ENCODE data around the gene MACROD2. TPM values are rescaled to one million over a fixed set of nuclear protein-coding genes. Genes with fewer than 3 reads are reported as not detected.

Gene MACROD2
- polyA plus RNA-seq, 1 experiment: 0.47 TPM

DNA sequence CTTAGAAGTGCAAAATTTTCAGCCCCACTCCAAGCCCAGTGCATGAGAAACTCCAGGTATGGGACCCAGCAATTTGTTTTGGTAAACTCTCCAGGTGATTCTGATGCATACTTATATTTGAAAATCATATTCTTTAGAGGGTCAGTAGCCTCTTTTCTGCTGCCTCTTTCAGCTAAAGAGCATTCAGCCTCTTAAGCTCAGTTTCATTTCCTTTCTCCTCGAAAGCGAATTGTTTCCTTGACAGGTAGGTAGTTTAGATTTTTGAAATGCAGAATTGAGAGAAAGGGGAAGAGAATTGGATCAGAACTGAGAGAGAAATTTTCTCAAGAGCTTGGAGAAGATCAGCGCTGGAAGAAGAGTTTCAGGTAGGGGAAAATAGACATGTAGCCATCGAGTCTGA lies 1337.9 kb downstream of the MACROD2 start:
- DNase-seq (ENCODE audit: low read depth): no peak
- POLR2A ChIA-PET: no interaction called here
- Histone ChIP-seq H3K36me3 (ENCODE audit: control insufficient read depth, insufficient read depth, low read length) (no peaks in the 10 kb centered on the region), H3K27me3 (ENCODE audit: control insufficient read depth, insufficient read depth, low read length) (no peaks in the 10 kb centered on the region), H3K4me3 (ENCODE audit: low read depth, low read length) (no peak overlapping the region)
- CTCF ChIA-PET: no interaction called here
- TF ChIP-seq, protein P1, sequence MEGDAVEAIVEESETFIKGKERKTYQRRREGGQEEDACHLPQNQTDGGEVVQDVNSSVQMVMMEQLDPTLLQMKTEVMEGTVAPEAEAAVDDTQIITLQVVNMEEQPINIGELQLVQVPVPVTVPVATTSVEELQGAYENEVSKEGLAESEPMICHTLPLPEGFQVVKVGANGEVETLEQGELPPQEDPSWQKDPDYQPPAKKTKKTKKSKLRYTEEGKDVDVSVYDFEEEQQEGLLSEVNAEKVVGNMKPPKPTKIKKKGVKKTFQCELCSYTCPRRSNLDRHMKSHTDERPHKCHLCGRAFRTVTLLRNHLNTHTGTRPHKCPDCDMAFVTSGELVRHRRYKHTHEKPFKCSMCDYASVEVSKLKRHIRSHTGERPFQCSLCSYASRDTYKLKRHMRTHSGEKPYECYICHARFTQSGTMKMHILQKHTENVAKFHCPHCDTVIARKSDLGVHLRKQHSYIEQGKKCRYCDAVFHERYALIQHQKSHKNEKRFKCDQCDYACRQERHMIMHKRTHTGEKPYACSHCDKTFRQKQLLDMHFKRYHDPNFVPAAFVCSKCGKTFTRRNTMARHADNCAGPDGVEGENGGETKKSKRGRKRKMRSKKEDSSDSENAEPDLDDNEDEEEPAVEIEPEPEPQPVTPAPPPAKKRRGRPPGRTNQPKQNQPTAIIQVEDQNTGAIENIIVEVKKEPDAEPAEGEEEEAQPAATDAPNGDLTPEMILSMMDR (IDR thresholded peaks at IDR 0.05; ENCODE audit: insufficient read depth, low read depth, low read length): no peak

DNA sequence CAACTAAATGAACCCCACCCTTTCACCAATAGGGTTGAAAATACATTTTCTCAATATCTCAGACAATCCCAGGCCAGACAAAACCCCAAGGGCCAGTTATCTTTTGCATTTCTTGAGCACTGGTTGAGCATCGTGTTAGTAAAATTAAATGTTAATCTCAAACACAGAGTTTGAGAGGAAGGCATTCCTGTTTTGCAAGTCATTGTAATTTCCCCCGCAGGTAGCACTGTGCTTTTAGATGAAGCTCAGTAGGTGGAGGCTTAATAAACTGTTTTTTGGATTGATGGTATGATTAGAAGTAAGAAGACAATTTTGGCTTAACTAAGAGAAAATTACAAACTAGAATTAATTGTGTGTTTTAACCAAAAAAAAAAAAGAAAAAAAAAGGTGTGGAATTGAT lies 1340.7 kb downstream of the MACROD2 start:
- no peak for DNase-seq (ENCODE audit: low read depth)
- ChIA-PET POLR2A (no interaction called here), CTCF (no interaction called here)
- Histone ChIP-seq H3K36me3 (ENCODE audit: control insufficient read depth, insufficient read depth, low read length) (no peaks in the 10 kb centered on the region), H3K4me3 (ENCODE audit: low read depth, low read length) (no peak overlapping the region), H3K27me3 (ENCODE audit: control insufficient read depth, insufficient read depth, low read length) (no peaks in the 10 kb centered on the region)
- TF ChIP-seq, protein P1 (IDR thresholded peaks at IDR 0.05; ENCODE audit: insufficient read depth, low read depth, low read length): no peak

DNA sequence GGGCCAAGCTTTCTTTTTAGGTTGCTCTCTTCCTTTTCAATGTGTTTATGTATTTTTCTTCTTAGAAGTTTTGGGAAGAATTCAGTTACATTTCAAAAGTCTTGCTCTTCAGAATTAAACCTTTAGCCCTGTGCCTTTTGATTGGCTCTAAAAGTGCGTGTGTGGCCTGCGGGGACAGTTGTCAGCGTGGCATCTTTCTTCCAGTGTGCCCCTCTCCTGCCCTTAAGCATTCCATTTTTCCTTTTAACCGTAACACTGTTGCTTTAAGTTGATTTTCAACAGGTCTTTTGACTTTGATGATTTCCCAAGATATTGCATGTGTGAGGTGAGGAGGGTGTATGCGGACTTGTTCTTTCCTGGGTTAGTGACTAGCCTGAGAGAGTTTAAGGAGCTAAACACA lies 1341.2 kb downstream of the MACROD2 start:
- H3K27me3 ChIP-seq (ENCODE audit: control insufficient read depth, insufficient read depth, low read length): no peaks in the 10 kb centered on the region
- ChIA-PET CTCF (no interaction called here), POLR2A (no interaction called here)
- H3K36me3 ChIP-seq (ENCODE audit: control insufficient read depth, insufficient read depth, low read length): no peaks in the 10 kb centered on the region
- no peak for DNase-seq (ENCODE audit: low read depth)
- TF ChIP-seq, protein P1 (IDR thresholded peaks at IDR 0.05; ENCODE audit: insufficient read depth, low read depth, low read length): no peak
- H3K4me3 ChIP-seq (ENCODE audit: low read depth, low read length): no peak overlapping the region

DNA sequence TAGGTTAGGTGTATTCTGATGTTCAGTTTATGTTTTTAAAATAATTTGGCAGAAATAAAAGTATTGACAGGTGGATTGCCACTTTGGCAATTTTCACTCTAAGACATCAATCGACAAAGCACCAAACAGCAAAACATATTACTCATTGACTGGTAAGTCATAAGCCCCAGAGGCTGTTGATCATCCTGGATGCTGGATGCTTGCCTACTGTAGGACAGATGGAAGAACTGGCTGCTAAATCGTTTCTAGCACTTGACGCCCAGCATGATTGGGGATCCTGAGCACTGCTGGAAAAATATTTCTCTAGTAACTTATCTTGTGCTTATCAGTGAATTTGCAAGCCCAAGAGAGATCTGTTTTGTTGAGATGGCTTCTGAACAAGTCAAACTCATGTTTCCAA lies 1343.9 kb downstream of the MACROD2 start:
- ChIA-PET CTCF (no interaction called here), POLR2A (no interaction called here)
- no peak overlapping the region for H3K4me3 ChIP-seq (ENCODE audit: low read depth, low read length)
- no peak for DNase-seq (ENCODE audit: low read depth)
- no peaks in the 10 kb centered on the region for H3K36me3 ChIP-seq (ENCODE audit: control insufficient read depth, insufficient read depth, low read length)
- H3K27me3 ChIP-seq (ENCODE audit: control insufficient read depth, insufficient read depth, low read length): no peaks in the 10 kb centered on the region
- TF ChIP-seq, protein P1 (IDR thresholded peaks at IDR 0.05; ENCODE audit: insufficient read depth, low read depth, low read length): no peak

DNA sequence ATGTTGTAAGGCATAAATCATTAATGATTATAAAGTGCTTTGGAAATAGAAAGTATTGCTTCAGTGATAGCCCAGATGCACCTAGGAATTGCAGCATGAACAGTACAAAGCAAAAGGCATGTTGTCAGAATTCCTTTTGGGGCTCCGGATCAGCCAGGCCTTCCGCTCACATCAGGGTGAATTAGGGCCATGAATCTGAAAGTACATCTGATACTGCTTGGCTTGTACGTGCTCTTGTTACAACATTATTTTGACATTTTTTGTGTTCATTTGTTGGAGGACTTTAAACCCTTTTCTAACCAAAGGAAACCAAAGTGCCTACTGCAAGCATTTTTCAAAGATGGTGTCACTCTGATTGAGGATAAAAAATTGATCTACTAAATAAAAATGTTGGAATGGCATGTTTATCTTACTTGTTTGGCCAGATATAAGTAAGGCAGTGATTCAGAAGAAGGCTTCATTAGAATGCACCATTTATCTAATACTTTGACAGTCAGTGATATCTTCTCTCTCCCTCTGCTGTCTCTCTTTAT lies 1347.7 kb downstream of the MACROD2 start:
- TF ChIP-seq, protein P1 (IDR thresholded peaks at IDR 0.05; ENCODE audit: insufficient read depth, low read depth, low read length): no peak
- Histone ChIP-seq H3K4me3 (ENCODE audit: low read depth, low read length) (no peak overlapping the region), H3K27me3 (ENCODE audit: control insufficient read depth, insufficient read depth, low read length) (no peaks in the 10 kb centered on the region), H3K36me3 (ENCODE audit: control insufficient read depth, insufficient read depth, low read length) (no peaks in the 10 kb centered on the region)
- DNase-seq (ENCODE audit: low read depth): no peak
- ChIA-PET CTCF (no interaction called here), POLR2A (no interaction called here)

All from BJ (cell line).